Naive B cell (primary cell): ENCODE results near the gene NME2. TPM values are rescaled to one million over a fixed set of nuclear protein-coding genes. Genes with fewer than 3 reads are reported as not detected.
A peak's percentile ranks its signal among the peaks of the same experiment; 100 is the strongest.
"Not testable (repeated sequence)": the region's sequence is repeated elsewhere in the genome, so short reads cannot be mapped to it uniquely, and the experiment has no call there.

Experiments used
- ATAC-seq, 2 donors: fragments of 150-1000 bp; cut with Tn5 transposase; 2 replicates each; pipeline ENCODE4 v1.10.0; 2021; ENCODE audit warnings: low read depth in 2 of 2, mild to moderate bottlenecking in 2 of 2, moderate library complexity in 2 of 2
- DNase-seq: peaks from one replicate; pipeline ENCODE4 v3.0.0; 2022
- H3K27ac Mint-ChIP-seq, 6 donors: one replicate each; pipeline ENCODE4 v1.8.0; 2020 to 2022; ENCODE audit warnings: mild to moderate bottlenecking in 6 of 6, mixed read lengths in 6 of 6, moderate library complexity in 5 of 6, inconsistent platforms in 2 of 6
- H3K27me3 Mint-ChIP-seq, 3 donors: one replicate each; pipeline ENCODE4 v1.8.0; 2021 to 2022; ENCODE audit warnings: mixed read lengths in 3 of 3, mild to moderate bottlenecking in 1 of 3
- H3K36me3 Mint-ChIP-seq, 2 donors: one replicate each; pipeline ENCODE4 v1.8.0; 2020 to 2022; ENCODE audit warnings: mixed read lengths in 2 of 2, inconsistent platforms in 1 of 2, mild to moderate bottlenecking in 1 of 2
- H3K4me1 Mint-ChIP-seq, 3 donors: one replicate each; pipeline ENCODE4 v1.8.0; 2020 to 2022; ENCODE audit warnings: mixed read lengths in 3 of 3, inconsistent platforms in 1 of 3, mild to moderate bottlenecking in 1 of 3, moderate library complexity in 1 of 3
- H3K4me3 Mint-ChIP-seq, 8 donors: one replicate each; pipeline ENCODE4 v1.8.0; 2020 to 2022; ENCODE audit warnings: mild to moderate bottlenecking in 8 of 8, mixed read lengths in 8 of 8, moderate library complexity in 8 of 8, inconsistent platforms in 2 of 8
- H3K9me3 Mint-ChIP-seq, 7 donors: one replicate each; pipeline ENCODE4 v1.8.0; 2020 to 2022; ENCODE audit warnings: mixed read lengths in 7 of 7, mild to moderate bottlenecking in 5 of 7, inconsistent platforms in 2 of 7, moderate library complexity in 1 of 7
- polyA plus RNA-seq, 6 donors: library from polyadenylated mRNA; unstranded; fragments of 300-500 nt; fragmentation: Illumina TruSeq; gene quantifications; one replicate each; pipeline ENCODE4 v1.2.3, GENCODE V29; 2021; ENCODE audit warnings: low read depth in 6 of 6

Gene NME2
- polyA plus RNA-seq: 100 to 1,000 TPM; 252 to 369 (median 320) TPM

DNA sequence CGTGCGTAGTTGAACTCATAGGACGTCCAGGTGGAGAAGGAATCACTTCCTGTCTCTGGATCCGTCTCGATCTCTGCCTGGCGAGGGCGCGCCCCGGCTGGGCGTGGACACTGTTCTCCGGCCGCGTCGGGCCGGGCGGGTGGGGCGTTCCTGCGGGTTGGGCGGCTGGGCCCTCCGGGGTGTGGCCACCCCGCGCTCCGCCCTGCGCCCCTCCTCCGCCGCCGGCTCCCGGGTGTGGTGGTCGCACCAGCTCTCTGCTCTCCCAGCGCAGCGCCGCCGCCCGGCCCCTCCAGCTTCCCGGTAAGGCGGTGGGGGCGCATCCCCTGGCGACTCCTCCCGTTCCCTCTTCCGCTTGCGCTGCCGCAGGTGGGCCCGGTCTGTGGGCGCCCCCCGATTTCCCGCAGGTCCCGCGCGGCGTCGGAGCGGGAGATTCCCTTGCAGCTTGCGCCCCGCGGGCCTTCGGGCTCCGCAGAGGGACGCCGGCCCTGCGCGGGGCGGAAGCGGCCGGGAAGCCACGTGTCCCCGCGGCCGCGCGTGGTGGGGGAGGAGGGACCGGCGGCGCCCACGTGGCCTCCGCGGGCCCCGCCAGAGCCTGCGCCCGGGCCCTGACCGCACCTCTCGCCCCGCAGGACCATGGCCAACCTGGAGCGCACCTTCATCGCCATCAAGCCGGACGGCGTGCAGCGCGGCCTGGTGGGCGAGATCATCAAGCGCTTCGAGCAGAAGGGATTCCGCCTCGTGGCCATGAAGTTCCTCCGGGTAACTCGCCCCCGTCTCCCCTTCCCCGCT, at the start of gene NME2:
Gene NME2 (plus strand): TSS at position 214 of the 789 bp plus-strand sequence. CDS start 420 bp downstream, at position 634.
- Mint-ChIP-seq H3K4me1 (peaks cover 19 to 24% (median 21%) of the 10 kb centered on the region in 3 donors), H3K9me3 (no peaks in the 10 kb centered on the region), H3K27ac (peak within 1 kb of the TSS; percentile 85 to 98 (median 94)), H3K36me3 (peaks cover 13 to 16% of the 10 kb centered on the region in 2 donors), H3K27me3 (no peaks in the 10 kb centered on the region), H3K4me3 (peak within 1 kb of the TSS; percentile 90 to 99 (median 95))
- DNase-seq: peak; percentile 73
- peak; percentile 75 to 79 for ATAC-seq

DNA sequence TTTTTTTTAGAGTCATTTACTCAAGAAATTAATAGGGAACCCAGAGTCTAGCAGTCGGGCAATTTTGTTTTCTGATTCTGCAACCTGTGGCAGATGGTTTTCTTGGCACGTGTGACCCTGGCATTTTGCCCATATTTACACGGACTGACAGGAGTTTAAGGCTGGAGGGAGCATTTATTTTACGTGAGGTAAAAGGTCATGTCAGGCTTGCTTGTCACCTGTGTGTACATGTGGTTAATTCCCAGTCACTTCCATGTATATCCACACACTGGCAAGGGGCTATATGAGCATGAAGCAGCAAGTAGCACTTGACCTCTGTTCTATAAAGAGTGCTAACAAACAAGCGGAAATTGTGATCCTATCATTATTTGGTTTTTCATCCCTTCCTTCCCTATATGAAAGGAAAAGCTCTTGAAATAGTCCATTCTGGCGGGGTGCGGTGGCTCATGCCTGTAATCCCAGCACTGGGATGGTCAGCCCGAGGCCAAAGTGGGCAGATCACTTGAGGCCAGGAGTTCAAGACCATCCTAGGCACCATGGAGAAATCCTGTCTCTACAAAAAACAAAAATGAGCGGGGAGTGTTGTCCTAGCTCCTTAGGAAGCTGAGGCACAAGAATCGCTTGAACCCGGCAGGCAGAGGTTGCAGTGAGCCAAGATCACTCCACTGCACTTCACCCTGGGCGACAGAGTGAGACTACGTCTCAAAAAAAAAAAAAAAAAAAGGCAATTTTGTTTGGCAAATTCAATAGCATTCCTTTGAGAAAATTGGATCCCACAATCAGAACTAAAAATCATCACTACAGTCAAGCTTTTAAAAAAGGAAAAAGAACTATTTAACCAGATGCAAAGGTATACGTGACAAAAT, 47.6 kb upstream of the NME2 start:
- peaks cover 0 to 6% (median 0%) of the 10 kb centered on the region in 7 donors for H3K9me3 Mint-ChIP-seq

DNA sequence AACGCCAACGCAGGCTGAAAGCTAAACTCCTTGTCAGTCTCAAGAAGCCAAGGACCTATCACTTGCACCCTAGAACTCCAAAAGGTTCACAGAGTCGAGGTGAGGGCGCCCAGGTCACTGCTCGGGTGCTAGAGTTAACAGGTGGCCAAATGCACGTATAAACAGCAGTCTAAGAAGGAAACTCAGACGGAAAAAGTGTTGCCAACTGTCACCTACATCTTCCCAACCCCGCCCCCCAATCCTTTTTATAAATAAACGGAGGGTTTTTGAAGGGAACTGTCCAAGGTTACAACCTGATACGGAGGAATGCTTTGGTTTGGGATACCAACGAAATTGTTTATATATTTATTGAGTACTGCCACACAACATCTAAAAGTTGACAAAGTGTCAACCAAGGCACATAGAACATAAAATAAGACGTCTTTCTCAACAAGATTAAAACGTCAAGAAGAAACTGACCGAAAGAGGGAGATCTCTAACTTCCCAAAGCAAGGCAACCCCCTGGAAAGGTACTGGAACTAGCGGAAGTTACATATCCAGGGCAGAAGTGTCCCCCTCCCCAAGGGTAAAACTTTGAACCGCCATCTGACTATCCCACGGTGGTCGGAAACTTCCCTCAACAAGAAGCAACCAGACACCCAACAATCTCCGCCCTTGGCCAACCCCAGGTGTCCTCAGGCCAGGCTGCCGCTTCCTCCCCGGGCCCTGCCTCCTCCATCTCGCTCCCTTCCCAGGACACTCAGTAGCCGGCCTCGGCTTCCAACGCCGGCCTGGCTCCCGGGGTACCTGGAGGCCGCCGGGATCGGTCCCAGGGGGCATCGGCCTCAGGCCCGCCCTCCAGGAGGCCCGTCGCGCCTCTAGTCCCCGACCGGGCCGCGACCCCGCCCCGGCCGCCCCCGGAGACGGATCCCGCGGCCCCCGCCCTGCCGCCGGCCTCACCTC, 46.5 kb upstream of the NME2 start:
- peak; percentile 12 to 20 for ATAC-seq
- Mint-ChIP-seq H3K4me1 (peaks cover 35 to 63% (median 42%) of the 10 kb centered on the region in 3 donors), H3K27ac (peak overlapping the region; percentile 94 to 99 (median 98))

More for the DNA sequence above, 47.6 kb upstream of the NME2 start:
- Mint-ChIP-seq H3K36me3 (no peaks in the 10 kb centered on the region), H3K4me1 (peaks cover 35 to 67% (median 42%) of the 10 kb centered on the region in 3 donors), H3K27me3 (no peaks in the 10 kb centered on the region), H3K4me3 (peak overlapping the region; percentile 16 to 97 (median 94)), H3K27ac (peak overlapping the region in 4 of 6 donors; percentile 97 to 99 (median 98))
- no peak for DNase-seq
- ATAC-seq: no peak

DNA sequence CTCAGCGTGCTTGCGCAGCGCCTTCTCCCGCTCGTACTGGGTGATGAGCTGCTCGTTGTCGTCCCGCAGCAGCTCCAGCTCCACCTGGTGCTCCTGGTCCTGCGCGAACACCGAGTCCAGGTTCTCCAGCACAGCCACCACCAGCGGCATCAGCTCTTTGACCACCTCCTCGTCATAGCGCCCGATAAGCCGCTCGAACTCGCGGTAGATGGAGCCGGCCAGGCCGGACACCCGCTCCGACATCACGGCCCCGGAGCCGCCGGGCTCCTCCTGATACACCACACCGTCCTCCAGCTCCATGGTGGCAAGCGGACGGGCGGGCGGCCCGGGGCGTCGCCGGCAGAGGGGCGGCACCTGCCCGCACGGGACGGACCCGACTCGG, 45.9 kb upstream of the NME2 start:
- no peak for DNase-seq
- Mint-ChIP-seq H3K27ac (peak overlapping the region; percentile 80 to 99 (median 98)), H3K4me1 (peaks cover 35 to 57% (median 42%) of the 10 kb centered on the region in 3 donors), H3K36me3 (no peaks in the 10 kb centered on the region), H3K27me3 (no peaks in the 10 kb centered on the region), H3K9me3 (peaks cover 0 to 6% (median 0%) of the 10 kb centered on the region in 7 donors), H3K4me3 (peak overlapping the region; percentile 92 to 97 (median 96))
- ATAC-seq: peak; percentile 44

More for the DNA sequence above, 46.5 kb upstream of the NME2 start:
- Mint-ChIP-seq H3K36me3 (no peaks in the 10 kb centered on the region), H3K9me3 (peaks cover 0 to 6% (median 0%) of the 10 kb centered on the region in 7 donors), H3K4me3 (peak overlapping the region; percentile 92 to 97 (median 96)), H3K27me3 (no peaks in the 10 kb centered on the region)
- peak; percentile 48 for DNase-seq

DNA sequence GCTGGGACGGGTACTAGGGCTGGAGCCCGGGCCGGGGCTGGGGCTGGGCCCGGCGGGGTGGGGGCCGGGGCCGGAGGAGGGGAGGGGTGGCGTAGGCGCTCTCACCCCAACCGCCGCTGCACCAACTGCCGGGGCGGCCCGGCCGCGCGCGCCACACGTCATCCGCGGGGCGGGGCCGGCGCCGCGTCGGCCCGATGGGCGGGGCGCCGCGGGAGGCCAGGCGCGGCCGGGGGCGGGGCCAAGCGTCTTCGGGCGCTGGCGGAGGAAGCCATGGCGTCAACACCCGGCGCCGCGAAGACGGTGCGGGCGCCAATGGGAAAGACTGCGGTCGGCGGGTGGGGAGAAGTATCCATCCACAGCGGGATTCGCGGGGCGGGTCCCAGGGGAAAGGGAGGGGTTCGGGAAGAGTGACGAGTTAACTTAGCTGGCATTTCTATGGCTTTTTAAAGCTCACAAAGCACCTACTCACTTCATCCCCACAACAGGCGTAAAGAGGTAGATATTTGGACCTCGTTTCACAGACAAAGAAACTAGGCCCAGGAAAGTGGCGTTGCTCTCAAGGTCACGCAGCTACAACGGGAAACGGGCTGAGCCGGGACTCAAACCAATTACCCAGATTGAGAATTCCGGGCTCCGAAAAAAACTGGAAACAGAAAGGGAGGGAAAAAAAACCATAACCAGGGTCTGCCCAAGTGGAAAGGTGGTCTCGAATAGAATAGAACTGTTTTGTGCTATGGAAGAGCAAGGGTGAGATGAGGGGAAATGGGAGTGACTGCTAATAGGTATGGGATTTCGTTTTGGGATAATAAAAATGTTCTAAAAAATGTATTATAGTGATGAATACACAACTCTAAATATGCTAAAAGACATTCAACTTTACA, 45.2 kb upstream of the NME2 start, which contains the start of gene SPAG9:
Gene SPAG9 (minus strand): TSS at position 130 of the 881 bp plus-strand sequence. CDS start 212 bp downstream, outside the sequence.
- ATAC-seq (peak; percentile 81 to 82), DNase-seq (peak; percentile 93)
- H3K27me3 Mint-ChIP-seq: no peaks in the 10 kb centered on the region
- H3K4me3 Mint-ChIP-seq: peak within 1 kb of the TSS; percentile 95 to 99 (median 96)
- H3K36me3 Mint-ChIP-seq: no peaks in the 10 kb centered on the region
- peaks cover 0 to 6% (median 0%) of the 10 kb centered on the region in 7 donors for H3K9me3 Mint-ChIP-seq
- peak within 1 kb of the TSS; percentile 98 to 100 (median 100) for H3K27ac Mint-ChIP-seq
- peaks cover 31 to 53% (median 42%) of the 10 kb centered on the region in 3 donors for H3K4me1 Mint-ChIP-seq

DNA sequence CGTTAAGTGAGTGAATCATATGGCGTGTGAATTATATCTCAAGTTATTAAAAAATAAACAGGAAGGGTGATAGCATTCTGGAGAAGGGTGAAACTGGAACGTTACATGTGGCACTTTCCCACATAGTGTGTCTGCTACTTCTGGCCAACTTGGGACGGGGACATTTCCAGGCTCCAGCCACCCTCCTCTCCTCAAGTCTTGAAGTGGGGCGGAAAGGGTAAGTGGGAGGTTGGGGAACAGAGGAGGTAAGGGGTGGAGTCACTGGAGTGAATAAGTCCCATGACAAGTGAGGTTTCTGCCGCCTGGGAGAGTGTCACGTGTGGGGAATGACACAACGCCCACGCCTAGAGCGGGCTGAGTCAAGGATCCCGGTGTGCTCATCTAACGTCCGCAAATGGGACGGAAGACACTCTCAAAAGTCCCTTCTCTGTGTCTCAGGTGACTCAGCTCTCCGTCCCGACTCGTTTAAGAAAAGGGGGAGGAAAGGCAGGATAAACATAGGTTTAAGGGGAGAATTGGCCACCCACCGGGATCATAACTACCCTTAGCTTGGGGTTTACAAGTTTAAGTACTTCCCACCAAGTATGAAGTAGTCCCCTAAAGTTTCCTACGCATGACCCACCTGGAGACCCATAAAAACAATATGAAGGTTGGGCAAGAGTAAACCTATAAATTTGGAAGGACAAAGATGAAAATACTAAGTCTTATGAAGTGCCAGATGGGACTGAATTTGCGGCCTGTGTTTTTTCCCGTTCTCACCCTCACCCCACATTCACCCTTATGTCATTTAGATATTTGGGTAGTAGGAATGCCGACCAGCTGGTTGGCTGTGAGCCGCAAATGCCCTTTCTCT, 44.4 kb upstream of the NME2 start:
- peak; percentile 3 for ATAC-seq
- no peaks in the 10 kb centered on the region for H3K27me3 Mint-ChIP-seq

DNA sequence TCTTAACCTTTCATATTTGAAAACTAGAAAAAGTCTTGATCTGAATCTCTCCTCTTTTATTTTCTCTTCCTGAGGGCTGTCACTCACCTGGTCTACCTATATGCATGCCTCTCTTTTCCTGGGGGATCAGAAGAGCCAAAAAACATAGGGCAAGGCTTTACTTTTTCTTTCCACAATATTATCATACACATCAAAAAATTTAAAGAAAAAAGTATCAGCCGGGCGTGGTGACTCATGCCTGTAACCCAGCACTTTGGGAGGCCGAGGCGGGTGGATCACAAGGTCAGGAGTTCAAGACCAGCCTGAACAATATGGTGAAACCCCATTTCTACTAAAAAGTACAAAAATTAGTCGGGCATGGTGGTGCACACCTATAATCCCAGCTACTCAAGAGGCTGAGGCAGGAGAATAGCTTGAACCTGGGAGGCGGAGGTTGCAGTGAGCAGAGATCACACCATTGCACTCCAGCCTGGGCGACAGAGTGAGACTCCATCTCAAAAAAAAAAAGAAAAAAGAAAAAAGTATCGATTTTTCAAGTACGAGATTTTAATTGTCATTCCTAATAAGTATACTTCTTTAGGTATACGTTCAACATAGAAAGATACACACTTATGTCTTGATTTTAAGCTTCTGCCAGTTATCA, 43.6 kb upstream of the NME2 start:
- H3K4me3 Mint-ChIP-seq: peak overlapping the region in 6 of 8 donors; percentile 21 to 98 (median 75)
- H3K36me3 Mint-ChIP-seq, DNase-seq, ATAC-seq, H3K27me3 Mint-ChIP-seq, H3K9me3 Mint-ChIP-seq: not testable (repeated sequence)
- H3K4me1 Mint-ChIP-seq: peaks cover 26 to 38% (median 36%) of the 10 kb centered on the region in 3 donors
- H3K27ac Mint-ChIP-seq: peak overlapping the region in 5 of 6 donors; percentile 46 to 100 (median 98)

More for the DNA sequence above, 44.4 kb upstream of the NME2 start:
- Mint-ChIP-seq H3K36me3 (no peaks in the 10 kb centered on the region), H3K4me1 (peaks cover 27 to 45% (median 37%) of the 10 kb centered on the region in 3 donors), H3K4me3 (peak overlapping the region; percentile 90 to 99 (median 96)), H3K27ac (peak overlapping the region; percentile 98 to 100 (median 100)), H3K9me3 (peaks cover 0 to 6% (median 0%) of the 10 kb centered on the region in 7 donors)
- DNase-seq: peak; percentile 42

DNA sequence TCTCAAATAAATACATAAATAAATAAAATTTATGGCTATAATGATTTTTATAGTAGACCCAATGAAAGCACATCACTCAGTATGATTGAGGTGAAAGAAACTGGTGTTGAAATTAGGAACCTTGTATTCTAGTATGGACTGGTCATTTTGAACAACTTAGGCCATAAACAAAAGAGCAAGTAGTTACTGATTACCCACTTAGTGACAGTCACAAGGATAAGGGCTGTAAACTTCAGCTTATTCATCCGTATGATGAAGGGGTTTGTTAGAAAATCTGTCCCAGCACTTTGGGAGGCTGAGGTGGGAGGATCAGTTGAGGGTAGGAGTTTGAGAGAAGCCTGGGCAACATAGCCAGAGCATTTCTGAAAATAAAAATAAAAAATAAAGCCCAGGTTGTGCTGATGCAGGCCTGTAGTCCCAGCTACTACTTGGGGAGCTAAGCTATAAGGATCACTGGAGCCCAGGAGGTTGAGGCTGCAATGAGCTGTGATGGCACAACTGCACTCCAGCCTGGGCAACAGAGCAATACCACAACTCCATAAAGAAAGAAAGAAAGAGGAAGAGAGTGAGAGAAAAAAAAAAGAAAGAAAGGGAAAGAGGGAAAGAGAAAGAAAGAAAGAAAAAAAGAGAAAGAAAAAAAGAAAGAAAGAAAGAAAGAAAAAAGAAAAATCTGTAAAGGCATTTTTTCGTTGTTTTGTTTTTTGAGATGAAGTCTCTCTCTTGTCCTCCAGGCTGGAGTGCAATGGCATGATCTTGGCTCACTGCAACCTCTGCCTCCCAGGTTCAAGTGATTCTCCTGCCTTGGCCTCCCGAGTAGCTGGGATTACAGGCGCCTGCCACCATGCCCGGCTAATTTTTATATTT, 41.3 kb upstream of the NME2 start:
- DNase-seq (no peak), ATAC-seq (no peak)
- Mint-ChIP-seq H3K27ac (peak overlapping the region in 1 of 6 donors; percentile 39), H3K27me3 (no peaks in the 10 kb centered on the region), H3K4me1 (peaks cover 13 to 16% (median 13%) of the 10 kb centered on the region in 3 donors), H3K4me3 (no peak overlapping the region), H3K36me3 (no peaks in the 10 kb centered on the region), H3K9me3 (peaks cover 0 to 6% (median 0%) of the 10 kb centered on the region in 7 donors)

DNA sequence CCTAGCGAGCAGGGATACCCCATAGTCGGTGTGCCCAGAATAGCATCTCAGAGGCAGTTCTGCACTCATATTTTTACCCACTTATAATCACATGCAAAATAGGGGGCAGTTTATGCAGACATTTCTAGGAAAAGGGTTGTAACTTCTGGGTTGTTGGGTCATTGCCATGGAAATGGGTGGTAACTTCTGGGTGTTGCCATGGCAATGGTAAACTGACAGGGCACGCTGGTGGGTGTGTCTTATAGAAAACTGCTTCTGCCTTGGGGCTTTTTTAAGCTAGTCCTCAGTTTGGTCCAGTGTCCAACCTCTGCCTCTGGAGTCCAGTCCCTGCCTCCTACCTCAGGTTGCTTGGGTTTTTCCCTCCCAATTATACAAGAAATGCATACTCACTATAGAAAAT, 38.1 kb upstream of the NME2 start:
- Mint-ChIP-seq H3K27me3 (peaks cover 0 to 4% (median 0%) of the 10 kb centered on the region in 3 donors), H3K4me3 (peak overlapping the region in 1 of 8 donors; percentile 29), H3K9me3 (no peaks in the 10 kb centered on the region), H3K27ac (no peak overlapping the region), H3K36me3 (no peaks in the 10 kb centered on the region), H3K4me1 (no peaks in the 10 kb centered on the region)
- DNase-seq (no peak), ATAC-seq (no peak)

DNA sequence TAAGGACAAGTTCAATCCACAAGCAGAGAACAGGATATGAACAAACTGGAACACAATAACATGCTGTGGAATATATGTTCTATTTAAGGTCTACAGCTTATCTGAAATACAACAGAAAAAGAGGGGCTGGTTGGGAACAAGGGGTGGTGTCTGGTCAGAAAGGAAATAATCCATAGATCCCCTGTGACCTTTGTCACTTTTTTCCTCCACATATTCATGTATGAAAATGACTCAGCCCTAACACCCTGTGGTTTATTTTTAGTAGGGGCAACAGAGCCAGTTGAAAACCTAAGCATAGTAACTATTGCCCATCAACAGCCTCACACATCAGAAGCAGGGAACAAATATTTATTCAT, 33.3 kb upstream of the NME2 start:
- no peaks in the 10 kb centered on the region for H3K36me3 Mint-ChIP-seq
- H3K4me3 Mint-ChIP-seq: no peak overlapping the region
- peaks cover 0 to 4% (median 0%) of the 10 kb centered on the region in 3 donors for H3K27me3 Mint-ChIP-seq
- H3K4me1 Mint-ChIP-seq: no peaks in the 10 kb centered on the region
- ATAC-seq (no peak), DNase-seq (no peak)
- no peaks in the 10 kb centered on the region for H3K9me3 Mint-ChIP-seq
- no peak overlapping the region for H3K27ac Mint-ChIP-seq
